Measurements from ENCODE around the gene SNCG. TPM values are rescaled to one million over a fixed set of nuclear protein-coding genes. Genes with fewer than 3 reads are reported as not detected.

Gene SNCG
- total and polyA plus RNA-seq, 2 donors (not counting 1 experiment from before 2014, with no cell fraction given) = not detected

- no peak overlapping the region for H3K4me3 Mint-ChIP-seq
- peaks cover 6 to 27% of the 10 kb centered on the region in 2 donors for H3K4me1 ChIP-seq (ENCODE audit: control insufficient read depth in 2 of 2, insufficient read depth in 2 of 2, low read length in 2 of 2)
- DNase-seq (no peak), ATAC-seq (ENCODE audit: low read depth) (no peak)
- intact Hi-C loops (cut with micrococcal nuclease) = no loop called here
- POLR2A ChIA-PET = no interaction called here
- H3K27ac Mint-ChIP-seq = no peak overlapping the region
- H3K27me3 Mint-ChIP-seq = no peaks in the 10 kb centered on the region
- H4K20me1 ChIP-seq (ENCODE audit: control insufficient read depth, insufficient read depth, low read length, poor library complexity, severe bottlenecking) = no peaks in the 10 kb centered on the region
- CTCF ChIA-PET = interaction anchor here (1.2 kb wide), 1 partner anchor 23 kb away, joined by 4 read pairs; no protein-coding TSS in a partner anchor
- no peak overlapping the region for H2AFZ ChIP-seq (ENCODE audit: insufficient read depth, low read depth, low read length, poor library complexity, severe bottlenecking)
- peaks cover 0 to 8% (median 4%) of the 10 kb centered on the region in 4 experiments for H3K27me3 ChIP-seq (replicated peaks in 1 of 4; ENCODE audit: control extremely low read depth in 1 of 4, control insufficient read depth in 3 of 4, insufficient read depth in 4 of 4, low read length in 3 of 4)
- no peaks in the 10 kb centered on the region for H3K79me2 ChIP-seq (ENCODE audit: control insufficient read depth, insufficient read depth, low read length)
- no peaks in the 10 kb centered on the region for H3K36me3 ChIP-seq (replicated peaks in 1 of 2; ENCODE audit: control extremely low read depth in 1 of 2, control insufficient read depth in 1 of 2, extremely low read depth in 1 of 2, insufficient read depth in 2 of 2, low read length in 1 of 2)
- no peak overlapping the region for H3K4me2 ChIP-seq (replicated peaks; ENCODE audit: low read depth, low read length, poor library complexity, severe bottlenecking)
- no peak overlapping the region for H3K27ac ChIP-seq (ENCODE audit: low read length in 2 of 2)
- H3K9me3 ChIP-seq (ENCODE audit: control extremely low read depth in 1 of 3, control insufficient read depth in 2 of 3, insufficient read depth in 1 of 3, low read length in 2 of 3) = peaks cover 0 to 4% (median 0%) of the 10 kb centered on the region in 3 donors
- H3K9ac ChIP-seq (ENCODE audit: low read length) = no peak overlapping the region
- peaks cover 20% of the 10 kb centered on the region for H3K4me1 Mint-ChIP-seq
- WGBS (ENCODE audit: insufficient coverage) = 92% methylated on average over 11 of the region's 12 CpGs
- TF ChIP-seq EZH2 (IDR thresholded peaks at IDR 0.05; ENCODE audit: borderline replicate concordance, insufficient read depth, low read depth, low read length, poor library complexity, severe bottlenecking) (no peak), CTCF (IDR thresholded peaks at IDR 0.05) (no peak)
- H3K4me3 ChIP-seq (ENCODE audit: control extremely low read depth in 1 of 5, extremely low read depth in 1 of 5, insufficient read depth in 1 of 5, low read depth in 2 of 5, low read length in 4 of 5) = no peak overlapping the region
- H3K9me3 Mint-ChIP-seq (ENCODE audit: insufficient read depth) = no peaks in the 10 kb centered on the region
Observed at GRCh38 chr10:86963341-86963919, 5.0 kb downstream of the SNCG start.

- H3K36me3 ChIP-seq (replicated peaks in 1 of 2; ENCODE audit: control extremely low read depth in 1 of 2, control insufficient read depth in 1 of 2, extremely low read depth in 1 of 2, insufficient read depth in 2 of 2, low read length in 1 of 2) = no peaks in the 10 kb centered on the region
- no peaks in the 10 kb centered on the region for H4K20me1 ChIP-seq (ENCODE audit: control insufficient read depth, insufficient read depth, low read length, poor library complexity, severe bottlenecking)
- no peak overlapping the region for H3K4me3 ChIP-seq (ENCODE audit: control extremely low read depth in 1 of 5, extremely low read depth in 1 of 5, insufficient read depth in 1 of 5, low read depth in 2 of 5, low read length in 4 of 5)
- no peaks in the 10 kb centered on the region for H3K9me3 Mint-ChIP-seq (ENCODE audit: insufficient read depth)
- no peak overlapping the region for H3K9ac ChIP-seq (ENCODE audit: low read length)
- no peak overlapping the region for H3K4me2 ChIP-seq (replicated peaks; ENCODE audit: low read depth, low read length, poor library complexity, severe bottlenecking)
- 90% methylated on average over 13 of the region's 13 CpGs for WGBS (ENCODE audit: insufficient coverage)
- no peaks in the 10 kb centered on the region for H3K27me3 Mint-ChIP-seq
- H3K4me1 ChIP-seq (ENCODE audit: control insufficient read depth in 2 of 2, insufficient read depth in 2 of 2, low read length in 2 of 2) = peaks cover 13 to 35% of the 10 kb centered on the region in 2 donors
- ChIA-PET CTCF (interaction anchor here (1.2 kb wide), 1 partner anchor 23 kb away, joined by 4 read pairs; no protein-coding TSS in a partner anchor), POLR2A (no interaction called here)
- H3K27ac Mint-ChIP-seq = no peak overlapping the region
- DNase-seq (no peak), ATAC-seq (ENCODE audit: low read depth) (no peak)
- intact Hi-C loops (cut with micrococcal nuclease) = no loop called here
- peaks cover 0 to 4% (median 0%) of the 10 kb centered on the region in 3 donors for H3K9me3 ChIP-seq (ENCODE audit: control extremely low read depth in 1 of 3, control insufficient read depth in 2 of 3, insufficient read depth in 1 of 3, low read length in 2 of 3)
- peaks cover 0 to 16% (median 8%) of the 10 kb centered on the region in 4 experiments for H3K27me3 ChIP-seq (replicated peaks in 1 of 4; ENCODE audit: control extremely low read depth in 1 of 4, control insufficient read depth in 3 of 4, insufficient read depth in 4 of 4, low read length in 3 of 4)
- H2AFZ ChIP-seq (ENCODE audit: insufficient read depth, low read depth, low read length, poor library complexity, severe bottlenecking) = no peak overlapping the region
- no peak overlapping the region for H3K4me3 Mint-ChIP-seq
- H3K79me2 ChIP-seq (ENCODE audit: control insufficient read depth, insufficient read depth, low read length) = no peaks in the 10 kb centered on the region
- TF ChIP-seq CTCF (IDR thresholded peaks at IDR 0.05) (no peak), EZH2 (IDR thresholded peaks at IDR 0.05; ENCODE audit: borderline replicate concordance, insufficient read depth, low read depth, low read length, poor library complexity, severe bottlenecking) (no peak)
- H3K27ac ChIP-seq (ENCODE audit: low read length in 2 of 2) = no peak overlapping the region
- peaks cover 24% of the 10 kb centered on the region for H3K4me1 Mint-ChIP-seq
Observed at GRCh38 chr10:86964061-86964846, 5.9 kb downstream of the SNCG start.

All from B cell (primary cell).